ENCODE results near the gene MITF.

The MITF gene

DNA sequence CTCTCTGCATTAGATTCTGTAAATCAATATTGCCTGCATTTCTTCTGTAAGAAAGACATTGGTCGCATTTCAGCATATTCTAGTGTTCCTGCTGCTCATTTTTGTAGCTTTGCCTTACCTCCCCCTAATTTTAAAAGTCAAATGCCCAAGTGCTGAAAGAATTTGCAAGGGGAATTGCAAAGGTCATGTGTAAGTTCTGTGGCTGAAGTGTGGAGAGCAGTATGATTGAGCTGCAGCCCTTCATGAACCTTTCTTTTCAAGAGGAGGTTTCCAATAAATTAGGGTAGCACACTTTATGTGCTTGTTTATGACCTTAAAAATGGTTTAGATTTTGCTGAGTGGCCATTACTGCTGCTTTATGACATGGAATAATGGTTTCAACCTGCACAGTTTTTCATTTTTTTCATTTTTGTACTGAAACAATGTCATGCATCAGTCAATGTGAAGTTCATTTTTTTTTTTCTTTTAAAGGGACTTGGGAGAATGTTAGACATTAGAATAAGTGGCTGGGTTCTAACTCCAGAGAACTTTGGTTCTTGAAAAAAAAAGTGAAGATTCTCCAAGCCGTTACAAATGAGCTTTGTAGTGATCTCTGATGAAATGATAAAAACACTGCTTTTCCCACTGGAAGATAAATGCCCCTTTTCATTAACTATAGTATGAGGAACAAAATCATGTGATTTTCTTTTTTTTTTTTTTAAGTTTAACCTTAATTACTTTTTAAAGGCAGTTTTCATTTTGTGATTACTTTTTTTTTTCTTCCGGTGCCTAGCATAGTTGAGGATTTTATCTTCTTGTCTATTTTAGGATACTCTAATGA lies 99.6 kb downstream of the MITF start:
- no peak for DNase-seq (ENCODE audit: low read depth)

DNA sequence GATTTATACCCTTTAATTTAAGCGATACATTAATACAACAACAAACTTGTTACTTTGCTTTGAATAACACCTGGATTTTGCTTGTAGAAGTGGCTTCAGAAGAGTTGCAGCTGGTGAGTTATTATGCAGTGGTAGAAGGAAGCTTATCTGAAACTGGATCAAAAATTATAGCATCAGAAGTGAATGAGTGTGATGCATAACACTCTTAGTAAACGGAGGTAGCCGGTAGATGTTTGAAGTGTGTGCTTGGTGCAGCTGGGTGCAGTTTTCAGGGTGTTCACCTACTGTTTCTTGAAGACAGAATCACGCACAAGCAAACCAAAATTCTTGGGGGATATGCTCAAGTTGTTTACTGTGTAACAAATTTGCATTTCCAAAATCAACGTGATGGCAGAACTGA lies 103.1 kb downstream of the MITF start:
- DNase-seq (ENCODE audit: low read depth): no peak

DNA sequence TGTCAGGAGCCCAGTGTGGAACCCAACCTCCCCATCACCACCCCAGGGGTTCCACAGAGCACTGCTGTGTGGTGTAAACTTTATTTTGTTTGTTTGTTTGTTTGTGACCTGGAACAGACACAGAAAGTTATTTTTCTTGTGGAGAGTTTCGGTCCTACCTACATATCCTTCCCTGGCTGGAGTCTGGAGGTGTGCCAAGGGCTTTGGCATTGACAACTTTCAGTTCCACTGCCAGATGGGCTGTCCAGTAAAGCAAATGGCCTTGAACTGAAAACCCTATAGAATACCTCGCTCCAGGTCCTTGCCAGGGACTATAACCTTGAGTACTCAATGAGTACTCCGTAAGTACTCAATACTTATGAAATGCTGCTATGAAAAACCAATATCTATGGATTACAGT lies 103.5 kb downstream of the MITF start:
- no peak for DNase-seq (ENCODE audit: low read depth)

DNA sequence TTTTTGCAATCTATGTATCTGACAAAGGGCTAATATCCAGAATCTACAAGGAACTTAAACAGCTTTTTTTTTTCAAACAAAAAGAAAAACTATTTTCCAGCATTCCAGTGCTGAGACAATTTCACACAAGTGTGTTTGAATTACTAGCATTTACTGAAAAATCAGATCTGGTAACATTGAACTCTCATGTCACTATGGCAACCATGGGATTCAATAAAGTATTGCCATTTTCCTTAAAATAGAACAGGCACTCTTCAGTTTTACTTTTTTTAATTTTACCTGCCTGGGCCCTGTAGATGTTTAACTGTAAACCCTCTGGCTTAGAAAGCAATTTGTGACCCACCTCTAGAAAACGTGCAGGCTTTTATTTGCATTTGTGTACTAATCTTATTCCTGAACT lies 105.4 kb downstream of the MITF start:
- DNase-seq (ENCODE audit: low read depth): no peak

DNA sequence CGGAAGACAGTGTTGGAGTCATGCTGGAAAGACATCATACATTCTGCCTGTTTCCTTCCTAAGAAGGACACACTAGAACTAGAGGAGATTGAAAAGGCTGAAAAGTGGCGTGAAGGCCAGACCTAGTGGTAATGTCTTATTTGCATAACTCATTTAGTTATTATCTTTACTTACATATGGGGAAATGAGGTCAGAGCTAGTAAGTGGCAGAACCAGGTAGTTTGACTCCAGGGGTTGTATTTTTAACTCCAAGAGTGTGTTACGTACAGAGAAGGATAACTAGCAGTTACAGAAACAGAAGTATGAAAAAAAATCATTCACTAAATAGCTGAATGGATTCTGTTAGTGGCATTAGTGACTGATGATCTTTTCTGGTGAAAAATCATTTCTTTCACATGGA lies 108.0 kb downstream of the MITF start:
- DNase-seq (ENCODE audit: low read depth): no peak

DNA sequence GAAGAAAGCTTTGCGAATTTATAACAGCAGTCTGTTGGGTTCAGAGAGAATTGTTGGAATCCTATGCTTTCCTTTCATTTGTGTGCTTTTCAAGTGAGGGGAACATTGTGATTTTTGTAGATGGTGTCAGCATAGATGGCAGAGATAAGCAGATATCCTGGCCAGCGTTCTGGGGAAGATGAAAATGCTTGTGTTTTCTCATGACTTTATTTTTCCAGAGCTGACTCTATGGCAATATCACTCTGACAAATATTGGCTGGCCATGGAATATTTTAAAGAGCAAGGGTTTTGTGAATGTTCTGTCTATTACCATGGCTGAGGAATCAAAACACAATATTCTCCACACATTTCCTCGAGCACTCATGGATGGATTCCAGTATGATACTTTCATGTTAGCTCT lies 108.8 kb downstream of the MITF start:
- no peak for DNase-seq (ENCODE audit: low read depth)

DNA sequence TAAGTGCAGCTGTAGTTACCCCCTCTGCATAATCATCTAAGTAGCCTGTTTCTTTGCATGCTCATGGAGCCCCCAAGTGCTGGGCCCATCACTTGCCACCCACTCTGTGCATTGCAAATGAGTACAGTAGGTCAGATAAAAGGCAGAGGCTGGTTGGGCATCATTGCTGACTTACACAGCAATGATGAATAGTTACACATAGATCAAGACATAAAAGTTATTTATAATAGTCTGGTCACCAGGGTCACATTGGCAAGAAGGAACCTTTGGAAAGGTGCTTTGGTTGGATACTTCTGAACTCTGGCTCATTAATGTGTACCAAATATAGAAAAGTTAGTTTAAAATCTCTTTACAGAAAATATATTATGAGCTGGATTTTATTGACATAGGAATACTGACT lies 111.6 kb downstream of the MITF start:
- no peak for DNase-seq (ENCODE audit: low read depth)

DNA sequence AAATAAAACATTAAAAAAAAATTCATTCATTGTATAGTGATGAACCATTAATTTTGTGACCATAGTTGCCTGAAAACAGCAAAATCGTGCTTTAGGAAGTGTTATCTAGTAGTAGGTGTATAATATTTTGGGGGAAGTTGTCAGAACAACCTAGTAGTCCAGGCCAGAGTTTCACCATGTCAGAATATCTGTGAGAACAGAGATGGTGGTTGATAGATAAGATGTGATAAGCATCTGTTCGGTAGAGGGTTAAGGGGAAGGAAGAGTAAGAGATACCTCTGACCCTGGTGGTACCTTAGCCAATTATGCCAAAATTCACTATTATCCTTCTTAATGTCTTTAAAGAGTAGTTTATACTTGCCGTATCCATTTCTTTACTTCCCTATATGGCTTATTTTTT lies 113.8 kb downstream of the MITF start:
- no peak for DNase-seq (ENCODE audit: low read depth)

DNA sequence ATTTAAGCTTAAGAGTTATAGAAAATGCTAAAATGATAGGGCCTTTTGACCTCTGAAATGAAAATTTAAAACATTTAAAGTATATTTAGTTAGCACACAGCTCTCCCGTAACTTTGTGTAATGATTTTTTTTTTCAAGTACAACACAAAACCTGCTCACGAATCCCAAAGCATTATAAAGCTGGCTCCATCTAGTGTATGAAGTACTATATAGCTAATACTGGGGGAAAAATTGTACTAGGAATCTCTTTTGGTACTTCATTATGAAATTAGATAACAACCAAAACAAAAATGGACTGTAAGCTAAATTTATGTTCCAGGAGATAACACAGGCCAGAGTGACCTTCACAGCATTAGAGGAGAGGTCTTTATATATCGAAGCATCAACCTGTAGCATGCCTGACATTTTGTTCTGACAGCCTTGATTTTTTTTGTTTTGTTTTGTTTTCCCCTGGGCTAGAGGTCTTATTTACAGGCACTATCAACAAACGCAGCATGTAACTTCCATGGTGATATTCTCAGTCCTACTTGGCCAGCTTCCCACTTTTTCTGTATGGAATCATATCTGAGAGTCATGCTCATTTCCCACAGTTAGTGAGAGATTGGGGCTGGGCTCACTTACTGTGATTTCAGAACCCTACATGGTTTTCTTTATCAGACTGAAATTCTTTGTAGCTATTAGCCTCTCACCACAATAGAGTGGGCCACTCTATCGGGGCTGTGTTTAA lies 116.3 kb downstream of the MITF start:
- DNase-seq (ENCODE audit: low read depth): no peak

DNA sequence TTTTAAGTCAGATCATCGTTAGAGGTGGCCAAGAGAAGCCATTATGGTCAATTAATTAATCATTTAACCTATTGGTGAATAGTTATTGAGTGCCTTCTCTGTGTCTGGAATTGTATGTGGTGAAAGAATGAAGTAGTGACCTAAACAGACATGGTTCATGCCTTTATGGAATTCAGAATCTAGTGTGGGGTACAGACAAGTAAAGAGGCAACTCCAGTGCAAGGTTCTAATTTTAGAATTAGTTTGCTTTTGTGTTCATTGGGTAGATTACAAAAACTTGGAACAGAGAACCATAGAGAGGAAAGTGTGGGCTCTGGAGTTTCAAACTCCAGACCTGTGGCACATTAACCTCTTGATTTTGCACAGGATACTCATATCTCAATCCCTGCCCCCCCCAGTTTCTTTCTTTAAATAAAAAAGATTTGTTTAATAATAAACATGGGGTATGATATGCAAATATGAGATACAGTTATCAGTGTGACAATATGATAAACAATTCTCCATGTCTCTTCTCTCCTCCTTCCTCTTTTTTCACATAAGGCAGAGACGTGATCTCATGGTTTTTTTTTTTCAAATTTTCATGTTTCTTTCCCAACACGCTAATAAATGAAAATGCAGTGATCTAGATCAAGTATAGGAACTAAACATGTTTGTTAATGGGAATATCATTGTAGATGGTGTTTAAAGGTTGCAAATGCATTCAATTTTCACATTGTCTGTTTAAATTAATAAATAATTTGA lies 117.9 kb downstream of the MITF start:
- no peak for DNase-seq (ENCODE audit: low read depth)

DNA sequence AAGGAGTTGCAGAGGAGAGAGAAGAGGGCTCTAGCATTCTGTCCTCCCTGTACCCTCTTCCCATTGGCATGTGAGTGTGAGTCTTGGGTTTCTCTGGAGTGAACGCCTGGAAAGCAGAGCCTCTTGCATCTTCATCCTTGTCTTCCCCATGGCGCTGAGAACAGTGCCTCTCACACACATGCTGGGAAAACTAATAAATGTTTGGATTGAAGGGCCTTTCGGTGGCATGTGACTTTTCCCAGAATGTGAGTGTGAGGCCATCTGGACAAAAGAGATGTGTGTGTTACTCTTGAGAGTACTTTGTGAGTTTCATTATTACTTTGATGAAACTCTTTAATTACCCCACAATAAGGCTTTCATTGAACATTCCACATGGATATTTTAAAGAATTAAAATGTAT lies 122.3 kb downstream of the MITF start:
- DNase-seq (ENCODE audit: low read depth): no peak

DNA sequence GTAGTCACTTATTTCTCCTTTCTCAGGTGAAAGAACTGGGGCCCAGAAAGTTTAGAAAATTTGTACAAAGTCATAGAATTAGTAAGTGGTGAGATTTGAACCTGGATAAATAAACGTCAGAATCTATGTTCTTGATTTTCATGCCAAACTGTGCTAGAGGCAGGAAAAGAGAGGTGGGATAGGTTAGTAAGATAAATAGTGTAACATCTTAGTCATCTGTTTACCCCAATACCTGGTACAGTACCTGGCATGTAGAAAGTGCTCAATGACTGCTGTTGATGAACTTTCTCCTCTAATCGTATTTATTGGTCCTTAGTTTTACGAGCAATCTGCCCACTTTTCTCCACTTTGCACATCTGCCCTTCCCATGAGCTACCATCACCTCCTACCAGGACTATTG lies 124.9 kb downstream of the MITF start:
- DNase-seq (ENCODE audit: low read depth): no peak

DNA sequence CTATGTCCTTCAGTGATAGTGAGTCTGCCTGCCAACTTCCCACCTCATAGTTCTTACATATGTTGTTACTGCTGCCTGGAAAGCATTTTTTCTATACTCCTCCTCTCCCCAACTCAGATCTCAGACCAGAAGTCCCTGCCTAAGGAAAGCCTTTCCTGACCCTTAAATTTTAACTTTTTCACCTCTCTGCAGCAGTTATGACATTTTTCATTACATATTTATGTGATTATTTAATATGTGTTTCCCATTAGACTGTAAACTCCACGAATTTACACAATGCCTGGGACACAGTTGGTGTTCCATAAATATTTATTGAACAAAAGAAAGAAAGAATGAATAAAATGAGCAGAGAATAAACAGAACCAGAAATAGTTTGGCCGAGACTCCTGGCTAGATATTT lies 125.5 kb downstream of the MITF start:
- no peak for DNase-seq (ENCODE audit: low read depth)

DNA sequence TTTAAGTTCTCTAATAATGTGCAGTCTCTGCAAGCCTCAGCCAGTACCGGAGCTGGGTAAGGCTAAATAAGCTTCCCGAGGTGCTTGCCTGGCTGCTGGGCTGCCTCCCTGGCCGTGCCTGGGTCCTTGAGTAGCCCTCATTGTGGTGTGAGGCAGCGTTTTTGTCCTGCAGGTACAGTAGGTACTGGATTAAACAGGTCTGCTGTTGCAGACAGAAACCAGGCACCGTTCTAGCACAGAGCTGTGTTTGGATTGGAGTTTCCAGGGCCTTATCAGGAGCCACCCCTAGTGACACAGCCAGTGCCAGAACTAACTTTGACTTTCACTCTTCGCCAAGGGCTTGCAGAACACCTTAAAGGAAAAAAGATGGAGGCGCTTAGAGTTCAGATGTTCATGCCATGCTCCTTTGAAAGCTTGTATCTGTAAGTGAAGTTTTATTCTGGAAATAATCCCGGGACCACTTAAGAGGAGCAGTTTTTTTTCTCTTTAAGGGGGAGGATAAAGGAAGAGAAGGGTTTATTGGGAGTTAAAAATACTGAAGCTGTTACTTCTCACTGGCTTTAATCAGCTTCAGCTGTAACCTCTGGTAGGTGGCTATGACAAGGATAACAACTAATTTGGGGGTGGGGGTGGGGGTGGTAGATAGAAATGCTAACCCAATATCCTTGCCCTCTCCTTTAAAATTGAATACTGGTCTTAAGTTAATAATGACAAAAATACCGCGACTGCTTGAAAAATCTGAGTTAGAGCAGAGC lies 126.8 kb downstream of the MITF start:
- DNase-seq (ENCODE audit: low read depth): no peak

DNA sequence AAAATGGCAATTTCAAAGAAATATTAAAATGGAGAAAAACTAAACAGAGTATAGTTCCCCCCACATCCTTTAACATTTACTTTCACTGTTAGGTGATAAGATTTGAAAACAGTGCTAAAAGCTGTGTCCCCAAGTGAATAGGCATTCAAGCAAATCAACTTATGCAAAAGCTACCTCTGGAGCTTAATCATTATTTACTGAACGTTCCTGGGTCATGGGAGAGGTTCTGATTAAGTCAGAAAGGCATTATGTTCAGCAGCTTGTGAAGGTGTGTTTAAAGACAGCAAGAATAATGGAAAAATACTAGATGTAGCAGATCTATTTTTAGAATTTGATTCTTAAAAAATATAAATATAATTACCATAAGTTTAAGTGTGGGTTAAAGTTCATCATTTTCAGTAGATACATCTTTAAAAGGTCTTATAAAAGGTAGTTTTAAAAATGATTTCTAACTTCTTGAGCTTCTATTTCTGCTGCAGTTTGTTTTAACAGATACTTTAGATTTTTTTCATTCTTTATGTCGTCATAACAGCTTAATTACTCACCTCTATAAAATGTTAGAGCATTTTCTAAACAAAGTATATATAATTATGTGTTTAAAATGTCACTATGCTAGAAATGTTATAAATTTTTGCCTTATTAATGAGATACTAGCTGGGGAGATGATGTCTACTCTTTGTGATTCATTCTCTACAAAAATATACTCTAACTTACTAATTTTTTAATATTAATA lies 127.9 kb downstream of the MITF start:
- DNase-seq (ENCODE audit: low read depth): no peak

DNA sequence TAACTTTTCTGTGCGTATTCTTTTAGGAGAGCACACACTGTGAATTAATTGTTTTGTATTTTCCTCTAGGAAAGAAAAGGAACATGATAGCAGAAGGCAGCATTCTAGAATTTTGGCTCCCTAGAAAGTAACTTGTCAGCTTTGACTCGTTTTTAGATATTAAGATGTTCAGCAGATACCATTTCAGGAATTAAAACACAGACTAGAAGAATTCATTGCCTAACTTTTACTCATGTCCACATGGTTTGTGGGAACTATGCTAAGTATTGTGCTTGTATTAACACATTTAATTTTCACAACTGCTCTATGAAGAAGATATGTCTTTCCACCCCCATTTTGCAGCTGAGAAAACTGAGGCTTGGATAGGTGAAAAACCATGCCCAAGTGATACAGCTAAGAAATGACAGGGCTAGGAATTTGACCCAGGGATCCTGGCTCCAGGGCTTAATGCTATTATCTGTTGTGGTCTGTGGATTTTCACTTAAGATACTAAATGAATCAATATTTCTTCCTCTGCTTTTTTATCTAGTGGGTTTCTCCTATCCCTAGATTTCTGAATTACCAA lies 128.8 kb downstream of the MITF start:
- no peak for DNase-seq (ENCODE audit: low read depth)

DNA sequence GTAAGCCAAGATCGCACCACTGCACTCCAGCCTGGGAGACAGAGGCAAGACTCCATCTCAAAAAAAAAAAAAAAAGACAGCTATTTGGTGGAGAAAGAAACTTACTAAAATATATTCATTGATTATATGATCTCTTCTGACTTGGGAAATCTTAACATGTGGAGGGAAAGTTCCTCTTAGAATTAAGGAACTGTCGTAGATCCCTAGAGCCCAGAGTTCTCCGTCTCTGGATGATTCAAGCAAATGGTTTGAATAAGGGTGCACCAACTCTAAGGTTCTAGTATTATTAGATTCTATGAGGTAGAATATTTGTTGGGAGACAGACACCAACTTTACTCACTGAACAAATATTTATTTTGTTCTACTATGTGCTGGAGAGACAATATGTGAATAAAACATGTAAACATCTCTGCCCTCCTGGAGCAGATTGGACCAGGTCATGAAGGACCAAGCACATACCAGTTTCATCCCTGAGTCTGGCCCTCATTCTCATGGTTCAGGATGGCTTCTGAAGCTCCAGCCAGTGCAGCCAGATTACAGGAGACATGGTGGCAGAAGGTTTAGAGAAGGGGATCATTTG lies 129.7 kb downstream of the MITF start:
- no peak for DNase-seq (ENCODE audit: low read depth)

DNA sequence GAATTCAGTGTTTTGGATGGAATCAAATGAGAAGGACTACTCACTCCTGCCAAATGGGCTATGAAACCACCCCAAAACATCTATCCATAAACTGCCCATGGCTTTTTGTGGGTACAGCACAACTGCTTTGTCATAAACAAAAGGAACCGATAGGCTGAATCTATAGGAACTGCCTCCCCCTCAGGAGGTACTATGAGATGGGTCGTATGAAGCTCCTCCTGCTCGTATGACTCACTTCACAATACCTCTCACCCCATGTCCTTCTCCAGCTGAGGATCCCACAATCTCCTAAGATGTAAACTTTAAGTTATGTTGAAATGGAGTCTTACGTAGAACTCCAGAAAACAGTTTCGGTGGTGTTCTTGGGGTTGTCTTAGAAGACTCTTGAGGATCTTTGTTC lies 130.4 kb downstream of the MITF start:
- DNase-seq (ENCODE audit: low read depth): no peak

DNA sequence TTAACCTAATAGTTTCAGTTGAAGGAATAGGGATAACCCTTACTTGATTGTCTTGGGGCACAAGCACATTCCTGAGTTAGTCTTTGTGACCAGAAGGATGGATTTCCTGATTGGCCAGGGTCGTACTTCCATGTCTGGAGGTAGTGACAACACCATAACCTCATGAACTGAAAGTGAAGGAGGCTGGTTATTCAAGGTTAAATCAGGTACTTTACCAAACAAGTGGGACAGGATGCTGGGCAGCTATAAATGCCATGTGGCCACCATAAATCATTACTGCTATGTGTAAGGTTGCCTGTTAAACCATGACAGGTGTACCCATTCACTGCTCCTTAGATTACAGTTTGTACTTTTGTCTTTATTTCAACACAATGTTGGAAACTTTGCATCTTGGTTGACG lies 132.0 kb downstream of the MITF start:
- DNase-seq (ENCODE audit: low read depth): no peak

DNA sequence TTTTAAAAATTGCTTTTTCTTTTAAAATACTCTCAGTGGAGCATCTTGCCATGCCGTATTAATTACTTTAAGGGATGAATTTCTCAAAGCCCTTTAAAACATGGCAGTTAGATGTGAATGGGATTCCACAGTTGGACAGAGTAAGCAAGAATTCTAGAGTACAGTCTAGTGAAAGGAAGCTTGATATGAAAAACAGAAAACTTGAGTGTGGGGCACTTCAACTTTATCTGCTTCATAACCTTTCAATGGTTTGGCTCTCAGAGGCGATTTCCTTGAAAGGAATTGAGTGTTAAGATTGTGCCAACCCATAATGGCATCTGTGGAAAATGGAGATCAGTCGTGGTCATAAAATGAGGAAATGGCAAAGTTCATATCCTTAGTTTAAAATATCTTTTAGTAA lies 132.6 kb downstream of the MITF start:
- no peak for DNase-seq (ENCODE audit: low read depth)
